Ovary (tissue), 9 donors: ENCODE measurements around the gene ZNF879. TPM values are rescaled to one million over a fixed set of nuclear protein-coding genes. Genes with fewer than 3 reads are reported as not detected.

Experiments used
- DNase-seq, 5 donors: peaks; one replicate each; pipeline ENCODE4 v3.0.0-alpha.2; 2019 to 2020
- H3K27ac ChIP-seq, 2 donors: fragments of 200-600 bp; one replicate each; pipeline versions ENCODE4 v1.5.1 to v1.8.0; 2019 to 2022
- H3K27me3 ChIP-seq: fragments of 200-600 bp; one replicate; pipeline ENCODE4 v1.8.0; 2022
- H3K36me3 ChIP-seq: fragments of 200-600 bp; sonication (generic); one replicate; pipeline ENCODE4 v1.5.1; 2019
- H3K4me1 ChIP-seq: one replicate; pipeline ENCODE4 v1.8.1; 2013; ENCODE audit warnings: mild to moderate bottlenecking, moderate library complexity; ENCODE audit not compliant: insufficient read depth
- H3K4me3 ChIP-seq: fragments of 200-600 bp; sonication (generic); one replicate; pipeline ENCODE4 v1.5.1; 2017
- H3K9me3 ChIP-seq, 2 donors: fragments of 200-600 bp in 1 of 2; sonication (generic) in 1 of 2; one replicate each; pipeline versions ENCODE4 v1.5.1 to v1.8.1; 2013 to 2019; ENCODE audit warnings: mild to moderate bottlenecking in 1 of 2, moderate library complexity in 1 of 2
- CTCF ChIP-seq, 3 donors: fragments of 450-650 bp in 2 of 3; fragments of 200-600 bp in 1 of 3; IDR thresholded peaks; one replicate each; pipeline versions ENCODE4 v1.5.1 to v1.8.0; 2016 to 2022; ENCODE audit warnings: antibody characterized with exemption in 3 of 3, mild to moderate bottlenecking in 1 of 3
- EP300 ChIP-seq: sonication (generic); formaldehyde crosslinking; IDR thresholded peaks from one replicate; pipeline ENCODE4 v1.6.1; 2017; ENCODE audit warnings: antibody characterized with exemption
- POLR2A ChIP-seq: fragments of 450-650 bp; IDR thresholded peaks from one replicate; pipeline ENCODE4 v1.6.1; 2017; ENCODE audit warnings: antibody characterized with exemption, mild to moderate bottlenecking, moderate library complexity
- WGBS, 3 donors: extraction: QIAGEN DNeasy Blood & Tissue Kit in 1 of 3; methylation state at CpG; one replicate each; pipeline versions ENCODE4 v1.1.5 to v1.1.7; 2013 to 2017; 5-methylcytosine and 5-hydroxymethylcytosine counted together
- intact Hi-C, 4 donors: fragments of 100-400 bp; cut with DNase I; formaldehyde crosslinking; loops; one replicate each; pipeline versions ENCODE4 v1.11.0 to v1.15.1; 2022 to 2023
- polyA plus RNA-seq, 2 donors: library from polyadenylated mRNA; stranded (reverse); fragments of 200-250 nt in 1 of 2; fragments of 350-450 nt in 1 of 2; fragmentation: Illumina TruSeq in 1 of 2; extraction: RNeasy Lipid Tissue Mini Kit (QIAGEN cat#74804) in 1 of 2; gene quantifications; one replicate each; pipeline ENCODE4 v1.2.3, GENCODE V29; 2013 to 2014
- total RNA-seq, 7 donors: library from RNA; depleted of rRNA in 2 of 7; stranded (reverse); fragments of >200 nt in 2 of 7; fragmentation: NEBNext Ultra II Directional in 3 of 7; extraction: Animal tissue kit (Norgen Biotek cat#: 25700) in 3 of 7; gene quantifications; one replicate each; pipeline versions ENCODE4 v1.1.0 to v1.2.4, GENCODE V29; 2016 to 2023
- donor health status: DM: no; HTN: no; CAD: no; lungs with moderate emphysema.
- donor health status: DM: no; HTN: no; CAD: no.
- donor health status: Bipolar disorder and iron deficiency.
- donor health status: DM: yes; HTN: yes; CAD: no.
- donor health status: DM: no; HTN: no; CAD: no.
- donor health status: DM: yes; HTN: yes; CAD: no.

ZNF879 gene
- total and polyA plus RNA-seq, 9 donors, result 2.5 to 12.1 (median 5.1) TPM

GRCh38 chr5:178990491-178990890, 33.1 kb upstream of the ZNF879 start:
- intact Hi-C loops, result no loop called here
- H3K27ac ChIP-seq, result no peak overlapping the region
- no peak for TF ChIP-seq CTCF (IDR thresholded peaks at IDR 0.05)
- TF ChIP-seq EP300, result no peak
- TF ChIP-seq POLR2A, result no peak
- no peak for DNase-seq
- H3K4me3 ChIP-seq, result no peak overlapping the region
- no peaks in the 10 kb centered on the region for H3K4me1 ChIP-seq
- no peaks in the 10 kb centered on the region for H3K36me3 ChIP-seq
- peaks cover 6 to 15% of the 10 kb centered on the region in 2 donors for H3K9me3 ChIP-seq
- H3K27me3 ChIP-seq, result no peaks in the 10 kb centered on the region
- WGBS, 3 donors, result 90 to 93% (median 92%) methylated on average over 12 of the region's 12 CpGs

- Histone ChIP-seq H3K27ac (no peak overlapping the region), H3K9me3 (peaks cover 6 to 7% of the 10 kb centered on the region in 2 donors), H3K4me1 (no peaks in the 10 kb centered on the region), H3K4me3 (no peak overlapping the region), H3K27me3 (no peaks in the 10 kb centered on the region), H3K36me3 (no peaks in the 10 kb centered on the region)
- 87 to 92% (median 90%) methylated on average over 27 to 28 of the region's 28 CpGs for whole genome bisulfite sequencing, 3 donors
- no peak for TF ChIP-seq POLR2A
- TF ChIP-seq EP300, result no peak
- TF ChIP-seq CTCF (IDR thresholded peaks at IDR 0.05), result no peak
- intact Hi-C loops, result no loop called here
- no peak for DNase-seq
Measured at GRCh38 chr5:178991190-178992145, 32.1 kb upstream of the ZNF879 start.

GRCh38 chr5:178992291-178992895, 31.2 kb upstream of the ZNF879 start:
- intact Hi-C loops, result no loop called here
- no peak overlapping the region for H3K4me3 ChIP-seq
- WGBS, 3 donors, result 37 to 49% (median 40%) methylated on average over 9 of the region's 9 CpGs
- peaks cover 0 to 7% of the 10 kb centered on the region in 2 donors for H3K9me3 ChIP-seq
- DNase-seq, result no peak
- no peaks in the 10 kb centered on the region for H3K36me3 ChIP-seq
- no peak overlapping the region for H3K27ac ChIP-seq
- H3K27me3 ChIP-seq, result no peaks in the 10 kb centered on the region
- H3K4me1 ChIP-seq, result no peaks in the 10 kb centered on the region
- no peak for TF ChIP-seq CTCF (IDR thresholded peaks at IDR 0.05)
- TF ChIP-seq POLR2A, result no peak
- no peak for TF ChIP-seq EP300

- intact Hi-C loops, result no loop called here
- no peak for TF ChIP-seq EP300
- DNase-seq, result no peak
Measured at GRCh38 chr5:178993236-178993765, 30.3 kb upstream of the ZNF879 start.

More at GRCh38 chr5:178993236-178993765, 30.3 kb upstream of the ZNF879 start:
- 77 to 83% (median 80%) methylated on average over 20 of the region's 20 CpGs for WGBS, 3 donors
- no peaks in the 10 kb centered on the region for H3K27me3 ChIP-seq
- no peaks in the 10 kb centered on the region for H3K4me1 ChIP-seq
- no peak overlapping the region for H3K27ac ChIP-seq
- no peak overlapping the region for H3K4me3 ChIP-seq
- no peaks in the 10 kb centered on the region for H3K36me3 ChIP-seq
- H3K9me3 ChIP-seq, result peaks cover 0 to 7% of the 10 kb centered on the region in 2 donors
